Activated naive CD8-positive, alpha-beta T cell treated with anti-CD3 and anti-CD28 coated beads, Interleukin-2, amount 10 ng/mL, durations not matched to agents 7 days and 5 days (primary cell): ENCODE results near the gene ENO3. TPM values are rescaled to one million over a fixed set of nuclear protein-coding genes. Genes with fewer than 3 reads are reported as not detected.

ENCODE experiments used
- ATAC-seq: fragments of 150-1000 bp; cut with Tn5 transposase; one replicate; pipeline ENCODE4 v1.10.0; 2021; ENCODE audit warnings: low read depth, moderate library complexity
- POLR2A ChIA-PET: fragments of 350-600 bp; sonication (Branson Sonifier 250); formaldehyde crosslinking; loops from one replicate; lab custom pipeline; 2021; ENCODE audit warnings: antibody characterized with exemption; lab: Charles Lee
- DNase-seq: peaks from one replicate; pipeline ENCODE4 v3.0.0; 2021
- H3K27ac Mint-ChIP-seq: one replicate; pipeline ENCODE4 v1.8.0; 2022; ENCODE audit warnings: mild to moderate bottlenecking, mixed read lengths
- H3K27me3 Mint-ChIP-seq: one replicate; pipeline ENCODE4 v1.8.0; 2022; ENCODE audit warnings: mild to moderate bottlenecking, moderate library complexity, mixed read lengths
- H3K36me3 Mint-ChIP-seq: one replicate; pipeline ENCODE4 v1.8.0; 2021; ENCODE audit warnings: mild to moderate bottlenecking, mixed read lengths
- H3K4me1 Mint-ChIP-seq: one replicate; pipeline ENCODE4 v1.8.0; 2021; ENCODE audit warnings: mixed read lengths
- H3K4me3 Mint-ChIP-seq: one replicate; pipeline ENCODE4 v1.8.0; 2022; ENCODE audit warnings: mild to moderate bottlenecking, moderate library complexity, mixed read lengths
- H3K9me3 Mint-ChIP-seq: one replicate; pipeline ENCODE4 v1.8.0; 2021; ENCODE audit warnings: mixed read lengths
- total RNA-seq, 2 experiments: library from RNA; stranded (reverse); gene quantifications; one replicate each; pipeline ENCODE4 v1.2.3, GENCODE V29; 2021

The ENO3 gene
- total RNA-seq, 2 experiments from 2014 or later: 31.4 to 32.9 TPM

GRCh38 chr17:4973256-4974114, 22.6 kb downstream of the ENO3 start:
- no peak for DNase-seq
- POLR2A ChIA-PET: interaction anchor here (1.0 kb wide), 1 partner anchor 39 kb away, joined by 3 read pairs; no protein-coding TSS in a partner anchor
- Mint-ChIP-seq H3K27me3 (no peaks in the 10 kb centered on the region), H3K4me3 (no peak overlapping the region), H3K27ac (peak overlapping the region; percentile 52), H3K4me1 (peaks cover 14% of the 10 kb centered on the region), H3K9me3 (no peaks in the 10 kb centered on the region), H3K36me3 (peaks cover 26% of the 10 kb centered on the region)
- no peak for ATAC-seq

- Mint-ChIP-seq H3K4me3 (no peak overlapping the region), H3K27ac (peak overlapping the region; percentile 52), H3K9me3 (no peaks in the 10 kb centered on the region), H3K36me3 (peaks cover 26% of the 10 kb centered on the region), H3K27me3 (no peaks in the 10 kb centered on the region), H3K4me1 (peaks cover 14% of the 10 kb centered on the region)
- ATAC-seq: no peak
- POLR2A ChIA-PET: interaction anchor here (1.0 kb wide), 1 partner anchor 40 kb away, joined by 3 read pairs; no protein-coding TSS in a partner anchor
- no peak for DNase-seq
Measured at GRCh38 chr17:4974115-4974670, 23.3 kb downstream of the ENO3 start.

GRCh38 chr17:4978726-4979125, 27.8 kb downstream of the ENO3 start:
- DNase-seq: no peak
- Mint-ChIP-seq H3K4me3 (no peak overlapping the region), H3K36me3 (peaks cover 28% of the 10 kb centered on the region), H3K27me3 (no peaks in the 10 kb centered on the region), H3K27ac (no peak overlapping the region), H3K4me1 (peaks cover 18% of the 10 kb centered on the region), H3K9me3 (no peaks in the 10 kb centered on the region)
- POLR2A ChIA-PET: interaction anchor here (1.3 to 3.5 kb wide), 2 partner anchors 8 to 11 kb away, joined by 4 to 15 read pairs; partner anchors contain the start of gene SPAG7
- no peak for ATAC-seq

GRCh38 chr17:4980644-4981216, 29.8 kb downstream of the ENO3 start:
- no peaks in the 10 kb centered on the region for H3K9me3 Mint-ChIP-seq
- H3K4me3 Mint-ChIP-seq: no peak overlapping the region
- no peaks in the 10 kb centered on the region for H3K27me3 Mint-ChIP-seq
- peaks cover 20% of the 10 kb centered on the region for H3K36me3 Mint-ChIP-seq
- peaks cover 12% of the 10 kb centered on the region for H3K4me1 Mint-ChIP-seq
- H3K27ac Mint-ChIP-seq: peak overlapping the region; percentile 83
- DNase-seq: no peak
- peak; percentile 70 for ATAC-seq
- POLR2A ChIA-PET: interaction anchor here (0.6 to 3.5 kb wide), 4 partner anchors 10 to 334 kb away, joined by 3 to 15 read pairs (median 6); partner anchors contain the start of gene SPAG7

- ATAC-seq (no peak), DNase-seq (no peak)
- Mint-ChIP-seq H3K4me3 (no peak overlapping the region), H3K36me3 (peaks cover 16% of the 10 kb centered on the region), H3K9me3 (no peaks in the 10 kb centered on the region), H3K27me3 (no peaks in the 10 kb centered on the region), H3K4me1 (peaks cover 22% of the 10 kb centered on the region), H3K27ac (no peak overlapping the region)
- POLR2A ChIA-PET: no interaction called here
Measured at GRCh38 chr17:4982305-4982704, 31.4 kb downstream of the ENO3 start.

GRCh38 chr17:4986403-4986802, 35.5 kb downstream of the ENO3 start:
- DNase-seq (no peak), ATAC-seq (no peak)
- Mint-ChIP-seq H3K27me3 (no peaks in the 10 kb centered on the region), H3K36me3 (peaks cover 4% of the 10 kb centered on the region), H3K27ac (peak overlapping the region; percentile 78), H3K4me3 (peak overlapping the region; percentile 85), H3K9me3 (no peaks in the 10 kb centered on the region), H3K4me1 (peaks cover 24% of the 10 kb centered on the region)
- POLR2A ChIA-PET: interaction anchor here (0.6 to 4.5 kb wide), 7 partner anchors 11 to 77 kb away, joined by 3 to 27 read pairs (median 5); partner anchors contain the start of genes INCA1, KIF1C, PFN1 and SPAG7

- Mint-ChIP-seq H3K9me3 (no peaks in the 10 kb centered on the region), H3K27me3 (no peaks in the 10 kb centered on the region), H3K36me3 (peaks cover 8% of the 10 kb centered on the region), H3K4me1 (peaks cover 26% of the 10 kb centered on the region), H3K4me3 (peak within 1 kb of the TSS; percentile 85), H3K27ac (peak within 1 kb of the TSS; percentile 78)
- ATAC-seq: peak; percentile 87
- peak; percentile 91 for DNase-seq
- POLR2A ChIA-PET: interaction anchor here (0.6 to 4.5 kb wide), 13 partner anchors 11 to 78 kb away, joined by 3 to 27 read pairs (median 5); partner anchors contain the start of genes INCA1, KIF1C, PFN1 and RNF167
Measured at GRCh38 chr17:4986951-4987766, 36.2 kb downstream of the ENO3 start, which contains the start of gene CAMTA2. TSS of gene CAMTA2 (minus strand) at chr17:4987675. CDS start at chr17:4986222, 1,453 bp downstream.

GRCh38 chr17:4987767-4988567, 37.0 kb downstream of the ENO3 start:
- Mint-ChIP-seq H3K4me1 (peaks cover 26% of the 10 kb centered on the region), H3K9me3 (no peaks in the 10 kb centered on the region), H3K27ac (peak overlapping the region; percentile 78), H3K27me3 (no peaks in the 10 kb centered on the region), H3K4me3 (peak overlapping the region; percentile 85), H3K36me3 (peaks cover 8% of the 10 kb centered on the region)
- POLR2A ChIA-PET: interaction anchor here (0.5 to 4.5 kb wide), 11 partner anchors 10 to 114 kb away, joined by 3 to 27 read pairs (median 5); partner anchors contain the start of genes INCA1, KIF1C, PFN1 and RNF167
- ATAC-seq: no peak
- no peak for DNase-seq

GRCh38 chr17:4994081-4994595, 43.2 kb downstream of the ENO3 start:
- no peak overlapping the region for H3K4me3 Mint-ChIP-seq
- ATAC-seq (no peak), DNase-seq (no peak)
- H3K36me3 Mint-ChIP-seq: peaks cover 4% of the 10 kb centered on the region
- no peaks in the 10 kb centered on the region for H3K9me3 Mint-ChIP-seq
- peaks cover 16% of the 10 kb centered on the region for H3K4me1 Mint-ChIP-seq
- H3K27ac Mint-ChIP-seq: no peak overlapping the region
- H3K27me3 Mint-ChIP-seq: no peaks in the 10 kb centered on the region
- POLR2A ChIA-PET: interaction anchor here (0.6 kb wide), 1 partner anchor 50 kb away, joined by 4 read pairs; no protein-coding TSS in a partner anchor

GRCh38 chr17:4997302-4998026, 46.5 kb downstream of the ENO3 start, which contains the start of the genes INCA1 and KIF1C:
TSS of gene INCA1 (minus strand) at chr17:4997522. CDS start at chr17:4994437, 3,085 bp downstream.
TSS of gene KIF1C (plus strand) at chr17:4997950. CDS start at chr17:5000247, 2,297 bp downstream.
- Mint-ChIP-seq H3K27ac (peak within 1 kb of the TSS; percentile 86), H3K9me3 (no peaks in the 10 kb centered on the region), H3K36me3 (peaks cover 8% of the 10 kb centered on the region), H3K4me3 (peak within 1 kb of the TSS; percentile 89), H3K27me3 (no peaks in the 10 kb centered on the region), H3K4me1 (peaks cover 14% of the 10 kb centered on the region)
- DNase-seq (peak; percentile 97), ATAC-seq (peak; percentile 84)
- POLR2A ChIA-PET: interaction anchor here (0.6 to 3.1 kb wide), 12 partner anchors 9 to 1053 kb away, joined by 3 to 27 read pairs (median 5); partner anchors contain the start of genes CAMTA2, PFN1, RNF167 and SLC25A11
